H1 (cell line): ENCODE results near the gene EIF3B. TPM values are rescaled to one million over a fixed set of nuclear protein-coding genes. Genes with fewer than 3 reads are reported as not detected.

Experiments
- CTCF ChIA-PET: fragments of 300-600 bp; sonication (Branson Sonifier 250); formaldehyde crosslinking; loops from one replicate; lab custom pipeline; 2021; ENCODE audit not compliant: partially characterized antibody; lab: Charles Lee
- POLR2A ChIA-PET: fragments of 300-600 bp; sonication (Branson Sonifier 250); formaldehyde crosslinking; loops from one replicate; lab custom pipeline; 2021; ENCODE audit warnings: inconsistent platforms; ENCODE audit not compliant: partially characterized antibody; lab: Charles Lee
- DNase-seq, 2 experiments: peaks; one replicate each; pipeline versions ENCODE4 v3.0.0 to v3.0.0-alpha.2; 2010 to 2022; ENCODE audit warnings: low spot score in 2 of 2, low read depth in 1 of 2, mixed read lengths in 1 of 2
- FAIRE-seq: peaks from 2 replicates; lab custom pipeline; 2011; peaks lifted over from hg19 to GRCh38; lab: Jason Lieb, UNC
- H2AFZ ChIP-seq: 2 replicates; pipeline ENCODE4 v1.8.1; 2012; ENCODE audit warnings: low read length, inconsistent platforms
- H2AK5ac ChIP-seq: 2 replicates; pipeline ENCODE4 v1.6.1; 2013; ENCODE audit warnings: low read depth, low read length
- H2BK120ac ChIP-seq: replicated peaks from 2 replicates; pipeline ENCODE3; 2013; ENCODE audit warnings: low read depth, low read length, inconsistent platforms
- H2BK12ac ChIP-seq: 2 replicates; pipeline ENCODE4 v1.6.1; 2013; ENCODE audit warnings: low read depth, low read length
- H2BK15ac ChIP-seq: 2 replicates; pipeline ENCODE4 v1.6.1; 2013; ENCODE audit warnings: low read length
- H2BK20ac ChIP-seq: 2 replicates; pipeline ENCODE4 v1.6.1; 2013; ENCODE audit warnings: low read length
- H2BK5ac ChIP-seq: 2 replicates; pipeline ENCODE4 v1.6.1; 2013; ENCODE audit warnings: low read depth, low read length
- H3K14ac ChIP-seq: 2 replicates; pipeline ENCODE4 v1.6.1; 2013; ENCODE audit warnings: inconsistent platforms; ENCODE audit not compliant: insufficient read length
- H3K18ac ChIP-seq: 2 replicates; pipeline ENCODE4 v1.6.1; 2013; ENCODE audit warnings: low read length; ENCODE audit errors: extremely low read depth
- H3K23ac ChIP-seq: 2 replicates; pipeline ENCODE4 v1.6.1; 2013; ENCODE audit warnings: inconsistent platforms; ENCODE audit not compliant: insufficient read length
- H3K23me2 ChIP-seq: 2 replicates; pipeline ENCODE4 v1.6.1; 2013; ENCODE audit warnings: low read depth, low read length
- H3K27ac ChIP-seq: 2 replicates; pipeline ENCODE4 v1.6.1; 2011; ENCODE audit warnings: low read depth, low read length, inconsistent platforms
- H3K27me3 ChIP-seq, 4 experiments: replicated peaks in 1 of 4; 1 replicate in 1 of 4; 2 replicates in 3 of 4; pipeline versions ENCODE4 v1.6.1 to v1.8.1; 2011 to 2013; ENCODE audit warnings: low read length in 3 of 4, mild to moderate bottlenecking in 3 of 4, inconsistent platforms in 2 of 4, mixed read lengths in 2 of 4, moderate library complexity in 1 of 4; ENCODE audit not compliant: control insufficient read depth in 3 of 4, insufficient read depth in 3 of 4; ENCODE audit errors: extremely low read depth in 1 of 4
- H3K36me3 ChIP-seq, 4 experiments: 2 replicates each; pipeline versions ENCODE4 v1.6.1 to v1.8.1; 2011 to 2013; ENCODE audit warnings: mild to moderate bottlenecking in 4 of 4, low read length in 3 of 4, moderate library complexity in 2 of 4, control low read depth in 1 of 4, inconsistent platforms in 1 of 4; ENCODE audit not compliant: insufficient read depth in 4 of 4, control insufficient read depth in 2 of 4
- H3K4ac ChIP-seq: replicated peaks from 2 replicates; pipeline ENCODE3; 2013; ENCODE audit warnings: low read length, low read depth, mixed read lengths, inconsistent platforms; ENCODE audit not compliant: insufficient read length
- H3K4me1 ChIP-seq, 4 experiments: replicated peaks in 1 of 4; 1 replicate in 1 of 4; 2 replicates in 3 of 4; pipeline versions ENCODE4 v1.6.1 to v1.8.1; 2011 to 2013; ENCODE audit warnings: low read length in 3 of 4, inconsistent platforms in 2 of 4, mixed read lengths in 1 of 4; ENCODE audit not compliant: insufficient read depth in 4 of 4, control insufficient read depth in 3 of 4
- H3K4me2 ChIP-seq, 2 experiments: 2 replicates each; pipeline versions ENCODE4 v1.6.1 to v1.8.1; 2011 to 2013; ENCODE audit warnings: low read depth in 2 of 2, low read length in 2 of 2, control low read depth in 1 of 2, inconsistent platforms in 1 of 2, mild to moderate bottlenecking in 1 of 2; ENCODE audit not compliant: insufficient read depth in 1 of 2
- H3K4me3 ChIP-seq, 4 experiments: fragments of 200-600, 300-600 bp in 1 of 4; sonication (generic), shearing (Covaris generic), sonication (Bioruptor Twin) in 1 of 4; 2 replicates each; pipeline versions ENCODE4 v1.5.1 to v1.8.1; 2011 to 2016; ENCODE audit warnings: low read length in 4 of 4, low read depth in 3 of 4, control low read depth in 2 of 4, inconsistent platforms in 2 of 4, mild to moderate bottlenecking in 2 of 4, mixed read lengths in 1 of 4, moderate library complexity in 1 of 4; ENCODE audit not compliant: insufficient read depth in 2 of 4; ENCODE audit errors: extremely low read depth in 1 of 4
- H3K56ac ChIP-seq: replicated peaks from 2 replicates; pipeline ENCODE3; 2013; ENCODE audit warnings: low read depth, mild to moderate bottlenecking, mixed read lengths, low read length, inconsistent platforms; ENCODE audit not compliant: insufficient read length
- H3K79me1 ChIP-seq: 2 replicates; pipeline ENCODE4 v1.6.1; 2013; ENCODE audit warnings: low read depth, low read length, control low read depth
- H3K79me2 ChIP-seq, 2 experiments: 2 replicates each; pipeline versions ENCODE4 v1.6.1 to v1.8.1; 2012 to 2013; ENCODE audit warnings: low read length in 2 of 2, mild to moderate bottlenecking in 2 of 2, inconsistent platforms in 1 of 2; ENCODE audit not compliant: insufficient read depth in 2 of 2, control insufficient read depth in 1 of 2
- H3K9ac ChIP-seq, 4 experiments: replicated peaks in 1 of 4; 1 replicate in 1 of 4; 2 replicates in 3 of 4; pipeline versions ENCODE4 v1.6.1 to v1.8.1; 2011 to 2013; ENCODE audit warnings: low read depth in 3 of 4, low read length in 3 of 4, control low read depth in 2 of 4, mild to moderate bottlenecking in 2 of 4, moderate library complexity in 2 of 4, inconsistent platforms in 1 of 4; ENCODE audit errors: extremely low read depth in 1 of 4
- H3K9me3 ChIP-seq, 2 experiments: 2 replicates each; pipeline versions ENCODE4 v1.6.1 to v1.8.1; 2012 to 2013; ENCODE audit warnings: mild to moderate bottlenecking in 2 of 2, moderate library complexity in 2 of 2, control low read depth in 1 of 2, inconsistent platforms in 1 of 2, low read depth in 1 of 2, low read length in 1 of 2, mixed read lengths in 1 of 2; ENCODE audit not compliant: insufficient read depth in 2 of 2
- H4K20me1 ChIP-seq, 2 experiments: replicated peaks in 1 of 2; 2 replicates each; pipeline versions ENCODE3 to v1.8.1; 2011 to 2013; ENCODE audit warnings: inconsistent platforms in 2 of 2, low read length in 2 of 2, mild to moderate bottlenecking in 1 of 2; ENCODE audit not compliant: insufficient read depth in 2 of 2, control insufficient read depth in 1 of 2
- H4K5ac ChIP-seq: 2 replicates; pipeline ENCODE4 v1.6.1; 2013; ENCODE audit warnings: low read length, low read depth, mixed read lengths, inconsistent platforms; ENCODE audit not compliant: insufficient read length
- H4K8ac ChIP-seq: 2 replicates; pipeline ENCODE4 v1.8.0; 2013; ENCODE audit warnings: mild to moderate bottlenecking, moderate library complexity, low read length, inconsistent platforms; ENCODE audit not compliant: insufficient read depth; ENCODE audit errors: extremely low read depth
- H4K91ac ChIP-seq: replicated peaks from 2 replicates; pipeline ENCODE3; 2013; ENCODE audit warnings: low read length, mixed read lengths, inconsistent platforms; ENCODE audit not compliant: insufficient read length
- KDM4A ChIP-seq: IDR thresholded peaks from one replicate; pipeline ENCODE4 v1.7.1; 2012; ENCODE audit warnings: low read depth, mild to moderate bottlenecking, moderate library complexity, low read length, inconsistent platforms; ENCODE audit not compliant: severe bottlenecking
- POLR2AphosphoS5 ChIP-seq: IDR thresholded peaks from 2 replicates; pipeline ENCODE4 v1.6.1; 2011; ENCODE audit warnings: low read depth, low read length
- WGBS, 2 experiments: shearing (Covaris generic) in 1 of 2; methylation state at CpG; one replicate each; pipeline versions ENCODE4 v1.1.6 to v1.1.7; 2013 to 2015; ENCODE audit warnings: low lambda C conversion rate in 2 of 2, mixed read lengths in 2 of 2, inconsistent platforms in 1 of 2, low coverage in 1 of 2, missing lambda C conversion rate in 1 of 2; ENCODE audit not compliant: insufficient replicate concordance in 2 of 2, insufficient coverage in 1 of 2, insufficient read length in 1 of 2; ENCODE audit errors: extremely low coverage in 1 of 2, missing lambda C conversion rate in 1 of 2; 5-methylcytosine and 5-hydroxymethylcytosine counted together
- polyA plus RNA-seq, 7 experiments: library from polyadenylated mRNA; depleted of rRNA in 3 of 7; stranded (reverse) in 5 of 7; unstranded in 2 of 7; fragments of >200 nt in 5 of 7; fragments of 200-250 nt in 2 of 7; gene quantifications; 1 replicate in 5 of 7; 2 replicates in 1 of 7; 4 replicates in 1 of 7; pipeline versions ENCODE4 v1.2.1 to v1.2.3, GENCODE V29; 2011 to 2013; ENCODE audit warnings: missing spikeins in 2 of 7, mixed read lengths in 2 of 7
- total RNA-seq: library from RNA; stranded (reverse); fragmentation: NEBNext Ultra II Directional; extraction: Animal tissue kit (Norgen Biotek cat#: 25700); gene quantifications from 2 replicates; pipeline ENCODE4 v1.2.1, GENCODE V29; 2021

EIF3B gene
- total and polyA plus RNA-seq, 2 of the 8 experiments (the other 6 are each of a cell fraction or from before 2014, with no cell fraction given), result 167 to 316 TPM

GRCh38 chr7:2381881-2382509 lies 27.4 kb downstream of the EIF3B start:
- no peaks in the 10 kb centered on the region for H3K27me3 ChIP-seq
- H3K23ac ChIP-seq, result no peak overlapping the region
- TF ChIP-seq KDM4A (no peak), POLR2AphosphoS5 (peak; percentile 35; the same call in 1 of the 2 replicates)
- H3K9ac ChIP-seq, result no peak overlapping the region
- no peak overlapping the region for H3K4ac ChIP-seq
- no peak overlapping the region for H4K91ac ChIP-seq
- ChIA-PET POLR2A (interaction anchor here (1.1 to 2.9 kb wide), 3 partner anchors 10 to 27 kb away, joined by 3 to 14 read pairs (median 7); partner anchors contain the start of gene EIF3B), CTCF (interaction anchor here (1.1 to 4.6 kb wide), 2 partner anchors 10 to 50 kb away, joined by 4 to 34 read pairs; no protein-coding TSS in a partner anchor)
- no peak for DNase-seq
- no peak overlapping the region for H2BK15ac ChIP-seq
- H4K20me1 ChIP-seq, result peaks cover 22 to 31% of the 10 kb centered on the region in 2 experiments
- H2BK12ac ChIP-seq, result no peak overlapping the region
- no peak overlapping the region for H2AFZ ChIP-seq
- H3K4me3 ChIP-seq, result no peak overlapping the region
- WGBS, 2 experiments, result 89% methylated on average over 20 of the region's 21 CpGs; no CpG with 5 or more reads in 1 of the 2 experiments
- no peaks in the 10 kb centered on the region for H3K23me2 ChIP-seq
- H3K27ac ChIP-seq, result no peak overlapping the region
- no peak for FAIRE-seq
- H3K18ac ChIP-seq, result no peak overlapping the region
- H3K9me3 ChIP-seq, result no peaks in the 10 kb centered on the region
- H2BK5ac ChIP-seq, result no peak overlapping the region
- no peak overlapping the region for H3K14ac ChIP-seq
- peaks cover 0 to under 1% (median 0%) of the 10 kb centered on the region in 4 experiments; a peak in 1 of 7 replicates for H3K4me1 ChIP-seq
- H4K5ac ChIP-seq, result no peak overlapping the region
- H4K8ac ChIP-seq, result peak overlapping the region; percentile 71; the same call in 1 of the 2 replicates
- H2BK20ac ChIP-seq, result no peak overlapping the region
- peaks cover 7% of the 10 kb centered on the region for H3K79me1 ChIP-seq
- H2BK120ac ChIP-seq, result no peak overlapping the region
- peaks cover 0 to 21% of the 10 kb centered on the region in 2 experiments; a peak in 2 of 4 replicates for H3K79me2 ChIP-seq
- H3K36me3 ChIP-seq, result peaks cover 19 to 35% (median 28%) of the 10 kb centered on the region in 4 experiments; a peak in 7 of 8 replicates
- no peak overlapping the region for H3K4me2 ChIP-seq
- H3K56ac ChIP-seq, result no peak overlapping the region
- no peak overlapping the region for H2AK5ac ChIP-seq
